Measurements from ENCODE around the gene CFAP73. TPM values are rescaled to one million over a fixed set of nuclear protein-coding genes. Genes with fewer than 3 reads are reported as not detected.

The CFAP73 gene
- total RNA-seq, 4 donors from 2014 or later, result 0.26 TPM; not detected in 3

DNA sequence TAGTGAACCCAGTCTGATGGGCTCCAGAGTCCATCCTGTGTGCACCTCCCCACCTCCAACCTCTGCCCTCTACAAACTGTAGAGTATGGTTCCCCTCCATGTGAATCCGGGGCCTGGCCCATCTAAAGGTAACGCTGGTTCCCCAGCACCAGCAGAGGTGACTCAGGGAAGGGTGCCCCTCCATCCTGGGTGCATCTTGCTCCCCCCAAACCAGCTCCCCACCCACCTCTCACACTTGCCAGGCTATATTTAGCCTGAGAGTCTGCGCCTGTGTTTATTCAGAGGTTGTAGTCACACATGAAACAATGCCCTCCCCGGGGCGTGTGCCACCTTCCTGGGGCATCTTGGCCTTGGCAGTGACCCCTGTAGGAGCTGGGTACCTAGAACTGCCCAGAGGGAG lies 40.2 kb upstream of the CFAP73 start:
- TF ChIP-seq POLR2A (IDR thresholded peaks at IDR 0.05), result no peak
- no peak for TF ChIP-seq CTCF (IDR thresholded peaks at IDR 0.05)
- intact Hi-C loops (cut with DNase I), result no loop called here
- peaks cover 0 to 44% (median 6%) of the 10 kb centered on the region in 3 donors for H3K36me3 ChIP-seq
- no peak overlapping the region for H3K4me3 ChIP-seq
- H3K9me3 ChIP-seq, result no peaks in the 10 kb centered on the region
- H3K27ac ChIP-seq, result no peak overlapping the region
- no peaks in the 10 kb centered on the region for H3K4me1 ChIP-seq
- WGBS, 2 donors, result 52 to 70% methylated on average over 3 to 5 of the region's 5 CpGs
- peaks cover 0 to 17% (median 0%) of the 10 kb centered on the region in 4 donors for H3K27me3 ChIP-seq
- DNase-seq, result no peak

- Histone ChIP-seq H3K27ac (no peak overlapping the region), H3K36me3 (peaks cover 0 to 44% (median 6%) of the 10 kb centered on the region in 3 donors), H3K4me3 (no peak overlapping the region), H3K4me1 (no peaks in the 10 kb centered on the region), H3K9me3 (no peaks in the 10 kb centered on the region), H3K27me3 (peaks cover 0 to 16% (median 0%) of the 10 kb centered on the region in 4 donors)
- 38 to 46% methylated on average over 7 of the region's 7 CpGs for WGBS, 2 donors
- TF ChIP-seq POLR2A (IDR thresholded peaks at IDR 0.05) (no peak), CTCF (IDR thresholded peaks at IDR 0.05) (no peak)
- no peak for DNase-seq
- intact Hi-C loops (cut with DNase I), result no loop called here
These were observed 39.5 kb upstream of the CFAP73 start for GRCh38 chr12:113109872-113110599.

DNA sequence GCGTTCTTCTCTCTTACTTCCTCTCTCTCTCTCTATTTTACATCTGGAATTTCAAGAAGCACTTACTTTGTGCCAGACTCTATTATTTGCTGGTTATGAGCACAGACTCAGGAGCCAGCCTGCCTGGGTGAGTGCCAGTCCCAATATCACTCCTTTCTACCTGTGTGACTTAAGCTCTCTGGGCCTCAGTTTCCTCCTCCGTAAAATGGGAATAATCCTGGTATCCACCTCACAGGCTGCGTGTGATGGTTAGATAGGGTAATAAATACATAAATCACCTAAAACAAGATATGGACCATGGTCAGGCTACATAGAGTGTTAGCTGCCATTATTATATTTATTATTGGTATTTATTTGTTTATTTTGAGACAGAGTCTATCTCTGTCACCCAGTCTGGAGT lies 38.3 kb upstream of the CFAP73 start:
- intact Hi-C loops (cut with DNase I), result no loop called here
- no peak overlapping the region for H3K4me3 ChIP-seq
- no peaks in the 10 kb centered on the region for H3K9me3 ChIP-seq
- TF ChIP-seq CTCF (IDR thresholded peaks at IDR 0.05), result no peak
- TF ChIP-seq POLR2A (IDR thresholded peaks at IDR 0.05), result no peak
- peaks cover 0 to 16% (median 0%) of the 10 kb centered on the region in 4 donors for H3K27me3 ChIP-seq
- no peak for DNase-seq
- H3K27ac ChIP-seq, result no peak overlapping the region
- peaks cover 0 to 40% (median 6%) of the 10 kb centered on the region in 3 donors for H3K36me3 ChIP-seq
- no peaks in the 10 kb centered on the region for H3K4me1 ChIP-seq
- 80 to 81% methylated on average over 3 of the region's 3 CpGs for WGBS, 2 donors

DNA sequence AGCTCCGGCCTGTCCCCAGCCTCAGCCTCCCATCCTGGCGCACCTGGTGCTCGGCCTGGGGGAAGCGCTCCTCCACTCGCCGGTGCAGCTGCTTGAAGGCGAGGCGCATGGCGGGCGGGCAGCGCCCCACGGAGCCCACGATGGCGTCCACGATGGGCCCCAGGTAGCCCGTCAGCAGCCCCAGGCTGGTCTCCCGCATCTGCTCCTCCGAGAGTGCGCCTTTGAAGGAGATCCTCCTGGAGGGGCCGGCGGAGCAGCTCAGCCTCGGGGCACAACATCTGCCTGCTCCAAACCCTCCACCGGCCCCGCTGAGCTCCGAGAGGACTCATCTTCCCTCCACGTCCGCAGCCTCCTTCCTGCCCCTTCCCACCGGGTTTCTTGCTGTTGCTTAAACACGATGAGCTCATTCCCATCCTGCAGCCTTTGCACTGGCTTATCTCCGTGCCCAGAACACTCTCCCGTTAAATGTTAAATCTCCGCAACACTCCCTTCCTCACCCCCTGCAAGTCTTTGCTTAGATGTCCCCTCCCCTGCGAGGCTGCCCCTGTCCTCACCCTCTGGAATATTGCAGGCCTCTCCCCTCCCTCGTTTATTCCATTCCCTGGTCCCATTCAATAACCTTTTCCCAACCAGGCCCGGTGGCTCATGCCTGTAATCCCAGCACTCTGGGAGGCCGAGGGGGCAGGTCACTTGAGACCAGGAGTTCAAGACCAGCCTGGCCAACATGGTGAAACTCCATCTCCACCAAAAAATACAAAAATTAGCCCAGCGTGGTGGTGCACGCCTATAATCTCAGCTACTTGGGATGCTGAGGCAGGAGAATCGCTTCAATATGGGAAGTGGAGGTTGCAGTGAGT lies 37.3 kb upstream of the CFAP73 start:
- WGBS, 2 donors, result 64 to 66% methylated on average over 17 to 18 of the region's 39 CpGs
- intact Hi-C loops (cut with DNase I), result no loop called here

More for the DNA sequence above, 37.3 kb upstream of the CFAP73 start:
- no peaks in the 10 kb centered on the region for H3K9me3 ChIP-seq
- peaks cover 0 to 31% (median 6%) of the 10 kb centered on the region in 3 donors for H3K36me3 ChIP-seq
- H3K27me3 ChIP-seq, result peaks cover 0 to 16% (median 0%) of the 10 kb centered on the region in 4 donors
- no peak overlapping the region for H3K4me3 ChIP-seq
- DNase-seq, result no peak
- peaks cover 0 to 3% (median 0%) of the 10 kb centered on the region in 3 donors for H3K4me1 ChIP-seq
- H3K27ac ChIP-seq, result no peak overlapping the region
- TF ChIP-seq CTCF (IDR thresholded peaks at IDR 0.05) (no peak), POLR2A (IDR thresholded peaks at IDR 0.05) (no peak)
